Stimulated activated CD8-positive, alpha-beta memory T cell treated with anti-CD3 and anti-CD28 coated beads, Interleukin-12 subunit alpha, Interleukin-12 subunit beta, amount 100 ng/mL, for 4 hours (primary cell): ENCODE data around the gene DNAH14.
"Not testable (repeated sequence)": the region's sequence is repeated elsewhere in the genome, so short reads cannot be mapped to it uniquely, and the experiment has no call there.

Experiments
- DNase-seq: peaks from one replicate; pipeline ENCODE4 v3.0.0-alpha.2; 2020; ENCODE audit warnings: low read depth

Gene DNAH14

GRCh38 chr1:225152061-225152460 is 222.6 kb downstream of the DNAH14 start:
- DNase-seq: no peak

GRCh38 chr1:225155555-225155954 is 226.1 kb downstream of the DNAH14 start:
- no peak for DNase-seq

- no peak for DNase-seq
Observed at GRCh38 chr1:225156254-225156653, 226.8 kb downstream of the DNAH14 start.

- DNase-seq: no peak
Observed at GRCh38 chr1:225158291-225158690, 228.8 kb downstream of the DNAH14 start.

- no peak for DNase-seq
Observed at GRCh38 chr1:225159793-225160192, 230.3 kb downstream of the DNAH14 start.

DNA sequence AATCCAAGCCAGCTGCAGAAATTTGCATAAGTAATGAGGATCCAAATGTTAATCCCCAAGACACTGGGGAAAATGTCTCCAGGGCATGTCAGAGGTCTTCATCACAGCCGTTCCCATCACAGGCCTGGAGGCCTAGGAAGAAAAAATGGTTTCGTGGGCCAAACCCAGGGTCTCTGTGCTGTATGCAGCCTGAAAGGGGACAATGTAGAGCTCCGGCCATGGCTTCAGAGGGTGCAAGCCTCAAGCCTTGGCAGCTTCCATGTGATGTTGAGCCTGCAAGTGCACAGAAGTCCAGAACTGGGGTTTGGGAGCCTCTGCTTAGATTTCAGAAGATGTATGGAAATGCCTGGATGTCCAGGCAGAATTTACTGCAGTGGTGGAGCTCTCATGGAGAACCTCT is 247.9 kb downstream of the DNAH14 start:
- DNase-seq: not testable (repeated sequence)

GRCh38 chr1:225179686-225180085 is 250.2 kb downstream of the DNAH14 start:
- DNase-seq: no peak

DNA sequence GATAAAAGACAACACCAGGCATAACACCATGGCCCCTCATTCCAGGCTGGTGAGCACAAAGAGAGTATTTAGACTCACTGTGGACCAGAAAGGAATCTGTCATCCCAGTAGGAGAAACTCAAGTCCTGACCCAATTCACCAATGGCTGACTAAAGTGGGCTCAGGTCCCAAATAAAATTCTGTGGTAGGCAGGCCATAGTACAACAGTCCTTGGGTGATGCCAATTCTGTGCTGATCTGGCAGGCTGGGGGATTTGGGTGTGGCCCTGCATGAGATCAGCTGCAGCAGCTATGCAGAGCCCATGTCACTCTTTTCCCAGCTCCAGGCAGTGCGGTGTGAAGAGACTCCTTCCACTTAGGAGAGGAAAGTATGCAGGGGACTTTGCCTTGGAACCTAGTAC is 253.2 kb downstream of the DNAH14 start:
- DNase-seq: no peak

DNA sequence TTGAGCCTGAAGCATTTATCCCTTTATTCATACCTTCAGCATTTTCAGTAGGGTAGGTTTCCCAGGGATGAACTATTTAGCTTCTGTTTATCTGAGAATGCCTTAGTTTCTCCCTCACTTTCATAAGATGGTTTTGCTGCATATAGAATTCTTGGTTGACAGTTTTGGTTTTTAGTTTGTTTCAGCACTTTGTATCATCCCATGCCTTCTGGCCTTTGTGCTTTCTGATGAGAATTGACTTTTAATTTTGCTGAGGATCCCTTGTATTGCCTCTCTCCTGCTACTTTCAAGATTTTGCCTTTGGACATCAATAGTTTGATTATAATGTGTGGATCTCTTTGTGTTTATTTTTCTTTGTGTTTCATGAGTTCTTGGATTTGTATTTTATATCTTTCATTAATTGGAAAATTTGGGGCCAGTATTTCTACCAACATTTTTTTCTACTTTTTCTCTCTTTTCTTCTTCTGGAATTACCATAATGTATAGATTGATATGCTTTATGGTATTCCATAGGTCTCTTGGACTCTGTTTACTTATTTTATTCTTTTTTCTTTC is 261.8 kb downstream of the DNAH14 start:
- DNase-seq: no peak

GRCh38 chr1:225201447-225201846 is 272.0 kb downstream of the DNAH14 start:
- no peak for DNase-seq

GRCh38 chr1:225207791-225208190 is 278.3 kb downstream of the DNAH14 start:
- DNase-seq: no peak

GRCh38 chr1:225209153-225209552 is 279.7 kb downstream of the DNAH14 start:
- DNase-seq: no peak

DNA sequence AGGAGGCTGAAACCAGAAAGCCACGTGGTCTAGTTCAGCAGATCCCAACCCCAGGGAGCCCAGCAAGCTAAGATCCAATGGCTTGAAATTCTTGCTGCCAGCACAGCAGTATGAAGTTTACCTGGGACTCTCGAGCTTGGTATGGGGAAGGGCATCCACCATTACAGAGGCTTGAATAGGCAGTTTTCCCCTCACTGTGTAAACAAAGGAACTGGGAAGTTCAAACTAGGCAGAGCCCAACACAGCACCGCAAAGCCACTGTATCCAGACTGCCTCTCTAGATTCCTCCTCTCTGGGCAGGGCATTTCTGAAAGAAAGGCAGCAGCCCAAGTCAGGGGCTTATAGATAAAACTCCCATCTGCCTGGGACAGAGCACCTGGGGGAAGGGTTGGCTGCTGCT is 280.7 kb downstream of the DNAH14 start:
- not testable (repeated sequence) for DNase-seq

DNA sequence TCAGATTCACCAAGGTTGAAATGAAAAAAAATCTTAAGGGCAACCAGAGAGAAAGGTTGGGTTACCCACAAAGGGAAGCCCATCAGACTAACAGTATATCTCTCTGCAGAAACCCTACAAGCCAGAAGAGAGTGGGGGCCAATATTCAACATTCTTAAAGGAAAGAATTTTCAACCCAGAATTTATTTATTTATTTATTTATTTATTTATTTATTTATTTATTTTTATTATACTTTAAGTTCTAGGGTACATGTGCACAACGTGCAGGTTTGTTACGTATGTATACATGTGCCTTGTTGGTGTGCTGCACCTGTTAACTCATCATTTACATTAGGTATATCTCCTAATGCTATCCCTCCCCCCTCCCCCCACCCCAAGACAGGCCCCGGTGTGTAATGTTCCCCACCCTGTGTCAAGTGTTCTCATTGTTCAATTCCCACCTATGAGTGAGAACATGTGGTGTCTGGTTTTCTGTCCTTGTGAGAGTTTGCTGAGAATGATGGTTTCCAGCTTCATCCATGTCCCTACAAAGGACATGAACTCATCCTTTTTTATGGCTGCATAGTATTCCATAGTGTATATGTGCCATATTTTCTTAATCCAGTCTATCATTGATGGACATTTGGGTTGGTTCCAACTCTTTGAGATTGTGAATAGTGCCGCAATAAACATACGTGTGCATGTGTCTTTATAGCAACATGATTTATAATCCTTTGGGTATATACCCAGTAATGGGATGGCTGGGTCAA is 282.4 kb downstream of the DNAH14 start:
- DNase-seq: not testable (repeated sequence)

DNA sequence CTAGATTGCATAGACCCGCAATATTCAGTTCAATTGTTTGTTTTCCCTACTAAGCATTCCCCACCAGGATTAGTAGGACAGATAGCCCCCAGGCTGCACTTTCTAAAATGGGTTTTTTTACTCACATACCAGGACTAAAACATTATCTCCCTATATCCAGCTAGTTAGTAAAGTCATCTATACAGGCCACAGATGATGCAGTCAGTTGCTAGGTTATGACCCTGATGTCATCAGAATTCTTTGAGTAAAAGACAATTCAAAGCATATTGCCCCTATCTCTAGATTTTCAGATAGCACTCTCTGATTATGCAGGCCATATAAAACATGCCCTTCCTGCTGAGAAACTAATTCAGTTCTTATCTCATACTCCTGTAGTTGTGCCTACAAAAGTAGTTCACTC is 294.8 kb downstream of the DNAH14 start:
- DNase-seq: no peak

DNA sequence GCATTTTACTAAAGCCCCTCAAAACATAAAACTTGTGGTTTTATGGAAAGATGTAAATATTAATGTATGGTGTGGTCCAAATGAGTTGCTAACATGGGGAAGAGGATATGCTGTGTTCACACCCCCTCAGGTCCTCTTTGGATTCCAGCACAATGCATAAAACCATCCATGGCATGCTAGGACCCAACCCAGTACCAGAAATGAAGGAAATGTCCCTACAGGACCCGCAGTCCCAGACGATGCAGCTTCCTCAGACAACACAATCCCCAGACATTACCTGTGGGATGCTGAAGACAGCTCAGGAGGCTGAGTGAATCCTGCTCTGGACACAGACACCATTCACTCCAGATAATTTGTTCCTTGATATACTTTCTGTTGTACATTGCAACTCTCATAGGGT is 296.2 kb downstream of the DNAH14 start:
- no peak for DNase-seq

DNA sequence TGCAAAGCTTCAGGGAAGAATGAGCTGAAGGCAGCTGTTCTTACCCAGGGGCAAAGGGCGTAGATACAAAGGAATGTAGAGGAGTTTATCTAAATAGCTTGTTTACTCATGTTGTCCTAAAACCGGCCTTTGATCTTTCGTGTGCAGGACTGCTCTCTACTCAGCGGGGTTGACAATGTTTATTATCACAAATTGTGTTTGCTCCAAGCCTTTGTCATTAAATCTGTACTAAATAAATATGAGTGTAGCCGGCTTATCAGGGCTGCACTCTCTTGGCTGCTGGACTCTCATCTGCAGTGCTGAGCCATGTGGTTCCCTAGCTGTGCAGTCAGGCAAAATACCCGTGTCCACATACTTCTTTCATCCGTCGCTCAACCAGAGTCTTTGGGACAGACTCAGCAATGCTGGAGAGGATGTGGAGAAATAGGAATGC is 299.4 kb downstream of the DNAH14 start:
- DNase-seq: no peak

GRCh38 chr1:225229429-225229828 is 300.0 kb downstream of the DNAH14 start:
- not testable (repeated sequence) for DNase-seq

DNA sequence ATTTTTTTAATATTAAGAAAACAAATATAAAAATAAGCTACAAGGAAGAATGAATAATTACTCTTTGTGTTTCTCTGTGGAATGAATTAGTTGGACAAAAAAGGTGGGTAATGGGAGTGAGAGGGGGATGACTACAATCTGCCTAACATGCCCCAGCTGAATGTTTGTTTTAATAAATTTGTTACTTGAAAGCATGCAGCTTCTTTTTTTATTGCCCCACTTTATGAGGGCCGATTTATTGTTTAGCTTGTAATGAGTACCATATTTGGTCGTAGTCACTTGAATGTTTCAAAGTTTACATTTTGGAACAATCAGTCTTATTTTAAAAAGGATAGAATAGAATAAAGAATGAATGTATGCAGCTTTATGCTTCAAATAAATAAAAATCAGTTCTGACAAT is 301.0 kb downstream of the DNAH14 start:
- no peak for DNase-seq

- not testable (repeated sequence) for DNase-seq
Observed at GRCh38 chr1:225232930-225233329, 303.5 kb downstream of the DNAH14 start.

DNA sequence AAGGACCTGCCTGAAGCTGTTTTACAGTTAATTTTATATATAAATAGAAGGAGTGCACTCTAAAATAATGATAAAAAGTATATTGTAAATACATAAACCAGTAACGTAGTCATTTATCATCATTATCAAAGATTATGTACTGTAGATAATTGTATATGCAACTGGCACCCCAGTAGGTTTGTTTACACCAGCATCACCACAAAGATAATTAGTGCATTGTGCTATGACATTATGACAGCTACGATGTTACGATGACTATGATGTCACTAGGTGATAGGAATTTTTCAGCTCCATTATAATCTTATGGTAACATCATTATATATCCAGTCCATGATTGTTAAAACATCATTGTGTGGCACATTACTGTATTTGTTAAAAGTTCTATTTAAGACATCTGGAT is 313.1 kb downstream of the DNAH14 start:
- DNase-seq: no peak

GRCh38 chr1:225250432-225250831 is 321.0 kb downstream of the DNAH14 start:
- no peak for DNase-seq

DNA sequence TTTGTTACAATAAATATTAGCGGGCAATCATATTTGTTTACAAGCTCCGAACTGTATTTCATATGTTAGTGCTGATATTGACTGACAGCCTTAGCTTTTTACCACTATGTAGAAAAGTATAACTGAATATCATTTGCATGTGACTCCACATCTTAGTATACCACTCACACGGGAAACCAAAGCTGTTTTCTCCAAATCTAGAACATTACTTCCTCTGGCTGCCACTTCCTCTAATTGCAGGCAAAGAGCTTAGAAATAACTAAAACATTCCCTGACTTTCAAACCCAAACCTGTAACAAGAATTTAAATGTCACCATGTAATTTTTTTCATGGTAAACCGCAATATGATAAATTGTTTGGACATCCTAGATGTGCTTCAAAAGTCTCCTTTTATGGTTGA is 323.7 kb downstream of the DNAH14 start:
- DNase-seq: no peak

DNA sequence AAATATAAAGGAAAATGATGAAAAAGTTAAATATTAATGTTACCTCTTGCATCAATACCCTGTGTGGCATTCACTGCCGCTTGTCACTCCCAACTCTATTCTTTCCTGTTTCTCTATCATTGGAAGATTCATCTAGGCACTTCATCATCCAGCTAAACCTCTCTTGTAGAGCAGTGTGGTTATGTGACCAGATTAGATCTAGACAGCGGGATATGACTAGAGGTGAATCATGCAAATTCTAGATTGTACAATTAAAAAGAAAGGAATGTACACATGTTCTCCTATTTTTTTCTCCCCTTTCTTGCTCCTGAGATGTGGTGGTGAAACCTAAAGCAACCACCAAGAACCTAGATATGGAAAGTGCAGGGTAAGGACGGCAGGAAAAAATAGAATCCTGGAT is 324.3 kb downstream of the DNAH14 start:
- DNase-seq: no peak
